H1 (cell line): ENCODE data around the gene AKAP9. TPM values are rescaled to one million over a fixed set of nuclear protein-coding genes. Genes with fewer than 3 reads are reported as not detected.

Experiments used
- CTCF ChIA-PET: fragments of 300-600 bp; sonication (Branson Sonifier 250); formaldehyde crosslinking; loops from one replicate; lab custom pipeline; 2021; ENCODE audit not compliant: partially characterized antibody; lab: Charles Lee
- POLR2A ChIA-PET: fragments of 300-600 bp; sonication (Branson Sonifier 250); formaldehyde crosslinking; loops from one replicate; lab custom pipeline; 2021; ENCODE audit warnings: inconsistent platforms; ENCODE audit not compliant: partially characterized antibody; lab: Charles Lee
- DNase-seq, 2 experiments: peaks; one replicate each; pipeline versions ENCODE4 v3.0.0 to v3.0.0-alpha.2; 2010 to 2022; ENCODE audit warnings: low spot score in 2 of 2, low read depth in 1 of 2, mixed read lengths in 1 of 2
- FAIRE-seq: peaks from 2 replicates; lab custom pipeline; 2011; peaks lifted over from hg19 to GRCh38; lab: Jason Lieb, UNC
- H2AFZ ChIP-seq: 2 replicates; pipeline ENCODE4 v1.8.1; 2012; ENCODE audit warnings: low read length, inconsistent platforms
- H2AK5ac ChIP-seq: 2 replicates; pipeline ENCODE4 v1.6.1; 2013; ENCODE audit warnings: low read depth, low read length
- H2BK120ac ChIP-seq: replicated peaks from 2 replicates; pipeline ENCODE3; 2013; ENCODE audit warnings: low read depth, low read length, inconsistent platforms
- H2BK12ac ChIP-seq: 2 replicates; pipeline ENCODE4 v1.6.1; 2013; ENCODE audit warnings: low read depth, low read length
- H2BK15ac ChIP-seq: 2 replicates; pipeline ENCODE4 v1.6.1; 2013; ENCODE audit warnings: low read length
- H2BK20ac ChIP-seq: 2 replicates; pipeline ENCODE4 v1.6.1; 2013; ENCODE audit warnings: low read length
- H2BK5ac ChIP-seq: 2 replicates; pipeline ENCODE4 v1.6.1; 2013; ENCODE audit warnings: low read depth, low read length
- H3K14ac ChIP-seq: 2 replicates; pipeline ENCODE4 v1.6.1; 2013; ENCODE audit warnings: inconsistent platforms; ENCODE audit not compliant: insufficient read length
- H3K18ac ChIP-seq: 2 replicates; pipeline ENCODE4 v1.6.1; 2013; ENCODE audit warnings: low read length; ENCODE audit errors: extremely low read depth
- H3K23ac ChIP-seq: 2 replicates; pipeline ENCODE4 v1.6.1; 2013; ENCODE audit warnings: inconsistent platforms; ENCODE audit not compliant: insufficient read length
- H3K23me2 ChIP-seq: 2 replicates; pipeline ENCODE4 v1.6.1; 2013; ENCODE audit warnings: low read depth, low read length
- H3K27ac ChIP-seq: 2 replicates; pipeline ENCODE4 v1.6.1; 2011; ENCODE audit warnings: low read depth, low read length, inconsistent platforms
- H3K27me3 ChIP-seq, 4 experiments: replicated peaks in 1 of 4; 1 replicate in 1 of 4; 2 replicates in 3 of 4; pipeline versions ENCODE4 v1.6.1 to v1.8.1; 2011 to 2013; ENCODE audit warnings: low read length in 3 of 4, mild to moderate bottlenecking in 3 of 4, inconsistent platforms in 2 of 4, mixed read lengths in 2 of 4, moderate library complexity in 1 of 4; ENCODE audit not compliant: control insufficient read depth in 3 of 4, insufficient read depth in 3 of 4; ENCODE audit errors: extremely low read depth in 1 of 4
- H3K36me3 ChIP-seq, 4 experiments: 2 replicates each; pipeline versions ENCODE4 v1.6.1 to v1.8.1; 2011 to 2013; ENCODE audit warnings: mild to moderate bottlenecking in 4 of 4, low read length in 3 of 4, moderate library complexity in 2 of 4, control low read depth in 1 of 4, inconsistent platforms in 1 of 4; ENCODE audit not compliant: insufficient read depth in 4 of 4, control insufficient read depth in 2 of 4
- H3K4ac ChIP-seq: replicated peaks from 2 replicates; pipeline ENCODE3; 2013; ENCODE audit warnings: low read length, low read depth, mixed read lengths, inconsistent platforms; ENCODE audit not compliant: insufficient read length
- H3K4me1 ChIP-seq, 4 experiments: replicated peaks in 1 of 4; 1 replicate in 1 of 4; 2 replicates in 3 of 4; pipeline versions ENCODE4 v1.6.1 to v1.8.1; 2011 to 2013; ENCODE audit warnings: low read length in 3 of 4, inconsistent platforms in 2 of 4, mixed read lengths in 1 of 4; ENCODE audit not compliant: insufficient read depth in 4 of 4, control insufficient read depth in 3 of 4
- H3K4me2 ChIP-seq, 2 experiments: 2 replicates each; pipeline versions ENCODE4 v1.6.1 to v1.8.1; 2011 to 2013; ENCODE audit warnings: low read depth in 2 of 2, low read length in 2 of 2, control low read depth in 1 of 2, inconsistent platforms in 1 of 2, mild to moderate bottlenecking in 1 of 2; ENCODE audit not compliant: insufficient read depth in 1 of 2
- H3K4me3 ChIP-seq, 4 experiments: fragments of 200-600, 300-600 bp in 1 of 4; sonication (generic), shearing (Covaris generic), sonication (Bioruptor Twin) in 1 of 4; 2 replicates each; pipeline versions ENCODE4 v1.5.1 to v1.8.1; 2011 to 2016; ENCODE audit warnings: low read length in 4 of 4, low read depth in 3 of 4, control low read depth in 2 of 4, inconsistent platforms in 2 of 4, mild to moderate bottlenecking in 2 of 4, mixed read lengths in 1 of 4, moderate library complexity in 1 of 4; ENCODE audit not compliant: insufficient read depth in 2 of 4; ENCODE audit errors: extremely low read depth in 1 of 4
- H3K56ac ChIP-seq: replicated peaks from 2 replicates; pipeline ENCODE3; 2013; ENCODE audit warnings: low read depth, mild to moderate bottlenecking, mixed read lengths, low read length, inconsistent platforms; ENCODE audit not compliant: insufficient read length
- H3K79me1 ChIP-seq: 2 replicates; pipeline ENCODE4 v1.6.1; 2013; ENCODE audit warnings: low read depth, low read length, control low read depth
- H3K79me2 ChIP-seq, 2 experiments: 2 replicates each; pipeline versions ENCODE4 v1.6.1 to v1.8.1; 2012 to 2013; ENCODE audit warnings: low read length in 2 of 2, mild to moderate bottlenecking in 2 of 2, inconsistent platforms in 1 of 2; ENCODE audit not compliant: insufficient read depth in 2 of 2, control insufficient read depth in 1 of 2
- H3K9ac ChIP-seq, 4 experiments: replicated peaks in 1 of 4; 1 replicate in 1 of 4; 2 replicates in 3 of 4; pipeline versions ENCODE4 v1.6.1 to v1.8.1; 2011 to 2013; ENCODE audit warnings: low read depth in 3 of 4, low read length in 3 of 4, control low read depth in 2 of 4, mild to moderate bottlenecking in 2 of 4, moderate library complexity in 2 of 4, inconsistent platforms in 1 of 4; ENCODE audit errors: extremely low read depth in 1 of 4
- H3K9me3 ChIP-seq, 2 experiments: 2 replicates each; pipeline versions ENCODE4 v1.6.1 to v1.8.1; 2012 to 2013; ENCODE audit warnings: mild to moderate bottlenecking in 2 of 2, moderate library complexity in 2 of 2, control low read depth in 1 of 2, inconsistent platforms in 1 of 2, low read depth in 1 of 2, low read length in 1 of 2, mixed read lengths in 1 of 2; ENCODE audit not compliant: insufficient read depth in 2 of 2
- H4K20me1 ChIP-seq, 2 experiments: replicated peaks in 1 of 2; 2 replicates each; pipeline versions ENCODE3 to v1.8.1; 2011 to 2013; ENCODE audit warnings: inconsistent platforms in 2 of 2, low read length in 2 of 2, mild to moderate bottlenecking in 1 of 2; ENCODE audit not compliant: insufficient read depth in 2 of 2, control insufficient read depth in 1 of 2
- H4K5ac ChIP-seq: 2 replicates; pipeline ENCODE4 v1.6.1; 2013; ENCODE audit warnings: low read length, low read depth, mixed read lengths, inconsistent platforms; ENCODE audit not compliant: insufficient read length
- H4K8ac ChIP-seq: 2 replicates; pipeline ENCODE4 v1.8.0; 2013; ENCODE audit warnings: mild to moderate bottlenecking, moderate library complexity, low read length, inconsistent platforms; ENCODE audit not compliant: insufficient read depth; ENCODE audit errors: extremely low read depth
- H4K91ac ChIP-seq: replicated peaks from 2 replicates; pipeline ENCODE3; 2013; ENCODE audit warnings: low read length, mixed read lengths, inconsistent platforms; ENCODE audit not compliant: insufficient read length
- CBX8 ChIP-seq: fragments of 300-800, 300-1000 bp; sonication (generic); IDR thresholded peaks from 2 replicates; pipeline ENCODE4 v1.7.1; 2016; ENCODE audit warnings: low read depth, low read length, borderline replicate concordance
- CEBPB ChIP-seq: IDR thresholded peaks from 2 replicates; pipeline ENCODE4 v1.6.1; 2012; ENCODE audit warnings: low read depth, low read length
- EGR1 ChIP-seq: IDR thresholded peaks from 2 replicates; pipeline ENCODE4 v1.6.1; 2011; ENCODE audit warnings: low read depth, low read length, borderline replicate concordance
- HDAC2 ChIP-seq, 2 experiments: fragments of 300-600 bp in 1 of 2; sonication (generic) in 1 of 2; IDR thresholded peaks; 2 replicates each; pipeline ENCODE4 v1.6.1; 2011 to 2012; ENCODE audit warnings: low read depth in 2 of 2, low read length in 2 of 2, mild to moderate bottlenecking in 2 of 2, moderate library complexity in 2 of 2, borderline replicate concordance in 1 of 2, inconsistent platforms in 1 of 2
- POLR2AphosphoS5 ChIP-seq: IDR thresholded peaks from 2 replicates; pipeline ENCODE4 v1.6.1; 2011; ENCODE audit warnings: low read depth, low read length
- RFX5 ChIP-seq: IDR thresholded peaks from 2 replicates; pipeline ENCODE4 v1.6.1; 2011; ENCODE audit warnings: low read depth, low read length, improper control_type of control experiment, borderline replicate concordance
- RXRA ChIP-seq: IDR thresholded peaks from 2 replicates; pipeline ENCODE4 v1.6.1; 2011; ENCODE audit warnings: low read depth, mild to moderate bottlenecking, low read length, moderate library complexity; ENCODE audit not compliant: insufficient read depth
- SIN3A ChIP-seq, 2 experiments: IDR thresholded peaks in 1 of 2; conservative IDR thresholded peaks in 1 of 2; 2 replicates each; pipeline ENCODE4 v1.6.1; 2011 to 2012; ENCODE audit warnings: low read length in 2 of 2, improper control_type of control experiment in 1 of 2, low read depth in 1 of 2, mild to moderate bottlenecking in 1 of 2
- TBP ChIP-seq: IDR thresholded peaks from 2 replicates; pipeline ENCODE4 v1.6.1; 2011; ENCODE audit warnings: low read depth, low read length, improper control_type of control experiment
- WGBS, 2 experiments: shearing (Covaris generic) in 1 of 2; methylation state at CpG; one replicate each; pipeline versions ENCODE4 v1.1.6 to v1.1.7; 2013 to 2015; ENCODE audit warnings: low lambda C conversion rate in 2 of 2, mixed read lengths in 2 of 2, inconsistent platforms in 1 of 2, low coverage in 1 of 2, missing lambda C conversion rate in 1 of 2; ENCODE audit not compliant: insufficient replicate concordance in 2 of 2, insufficient coverage in 1 of 2, insufficient read length in 1 of 2; ENCODE audit errors: extremely low coverage in 1 of 2, missing lambda C conversion rate in 1 of 2; 5-methylcytosine and 5-hydroxymethylcytosine counted together
- polyA plus RNA-seq, 7 experiments: library from polyadenylated mRNA; depleted of rRNA in 3 of 7; stranded (reverse) in 5 of 7; unstranded in 2 of 7; fragments of >200 nt in 5 of 7; fragments of 200-250 nt in 2 of 7; gene quantifications; 1 replicate in 5 of 7; 2 replicates in 1 of 7; 4 replicates in 1 of 7; pipeline versions ENCODE4 v1.2.1 to v1.2.3, GENCODE V29; 2011 to 2013; ENCODE audit warnings: missing spikeins in 2 of 7, mixed read lengths in 2 of 7
- total RNA-seq: library from RNA; stranded (reverse); fragmentation: NEBNext Ultra II Directional; extraction: Animal tissue kit (Norgen Biotek cat#: 25700); gene quantifications from 2 replicates; pipeline ENCODE4 v1.2.1, GENCODE V29; 2021

AKAP9 gene
- total and polyA plus RNA-seq, 2 of the 8 experiments (the other 6 are each of a cell fraction or from before 2014, with no cell fraction given) = 6.2 to 26.3 TPM

DNA sequence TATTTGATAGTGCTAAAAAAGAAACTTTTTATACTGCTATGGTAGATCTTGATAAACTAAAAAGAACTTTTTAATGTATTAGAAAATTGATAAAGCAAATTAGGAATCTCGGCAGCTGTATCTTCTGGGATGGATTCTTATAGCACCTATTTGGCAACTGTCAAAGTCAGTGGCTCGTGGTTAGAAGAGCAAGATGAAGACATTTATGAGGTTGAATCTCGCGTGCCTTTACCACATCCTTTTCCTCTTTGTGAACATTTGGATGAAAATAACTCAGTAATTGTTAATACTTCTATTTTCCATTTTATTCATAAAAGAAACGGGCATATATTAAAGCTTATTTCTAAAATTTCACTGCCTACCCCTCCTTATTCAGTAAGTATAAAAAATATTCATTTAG is 117.4 kb downstream of the AKAP9 start:
- CTCF ChIA-PET = no interaction called here
- no peak overlapping the region for H2BK120ac ChIP-seq
- no peak overlapping the region for H3K4me3 ChIP-seq
- TF ChIP-seq CEBPB = no peak
- TF ChIP-seq CBX8 = no peak
- no peak for TF ChIP-seq RFX5
- TF ChIP-seq EGR1 = no peak
- no peak for TF ChIP-seq RXRA
- no peak for TF ChIP-seq POLR2AphosphoS5
- TF ChIP-seq HDAC2 (IDR thresholded peaks at IDR 0.05; ENCODE audit: borderline replicate concordance in 1 of 2, low read depth in 2 of 2, low read length in 2 of 2) = no peak
- no peak for TF ChIP-seq SIN3A (conservative IDR thresholded peaks at IDR 0.05 in 1 of 2, IDR thresholded peaks at IDR 0.05 in 1 of 2; ENCODE audit: low read depth in 1 of 2, low read length in 2 of 2)
- no peak for TF ChIP-seq TBP
- H3K36me3 ChIP-seq = no peaks in the 10 kb centered on the region; a peak in 2 of 8 replicates
- no peak overlapping the region for H4K91ac ChIP-seq
- H3K4me1 ChIP-seq = no peaks in the 10 kb centered on the region
- H3K4ac ChIP-seq = no peak overlapping the region
- H3K56ac ChIP-seq = no peak overlapping the region
- POLR2A ChIA-PET = no interaction called here
- H3K27ac ChIP-seq = no peak overlapping the region
- no peaks in the 10 kb centered on the region for H3K23me2 ChIP-seq
- FAIRE-seq (no peak), DNase-seq (no peak)
- no peak overlapping the region for H2BK20ac ChIP-seq
- 89% methylated on average over 5 of the region's 5 CpGs; no CpG with 5 or more reads in 1 of the 2 experiments for WGBS, 2 experiments
- H4K8ac ChIP-seq = no peak overlapping the region
- no peaks in the 10 kb centered on the region for H3K79me1 ChIP-seq
- no peak overlapping the region for H4K5ac ChIP-seq
- no peak overlapping the region for H3K14ac ChIP-seq
- H2AFZ ChIP-seq = no peak overlapping the region
- H3K79me2 ChIP-seq = no peaks in the 10 kb centered on the region
- peaks cover 0 to 1% (median 0%) of the 10 kb centered on the region in 4 experiments; a peak in 1 of 7 replicates for H3K27me3 ChIP-seq
- no peak overlapping the region for H2AK5ac ChIP-seq
- no peak overlapping the region for H3K4me2 ChIP-seq
- H4K20me1 ChIP-seq = peaks cover 0 to 2% of the 10 kb centered on the region in 2 experiments
- H2BK12ac ChIP-seq = no peak overlapping the region
- H3K18ac ChIP-seq = no peak overlapping the region
- no peak overlapping the region for H2BK5ac ChIP-seq
- no peak overlapping the region for H3K9ac ChIP-seq
- H2BK15ac ChIP-seq = no peak overlapping the region
- H3K9me3 ChIP-seq = no peaks in the 10 kb centered on the region
- no peak overlapping the region for H3K23ac ChIP-seq
